ENCODE data around the gene RAD52. TPM values are rescaled to one million over a fixed set of nuclear protein-coding genes. Genes with fewer than 3 reads are reported as not detected.

Gene RAD52
- total RNA-seq, 2 experiments from 2014 or later, result 30.3 to 30.8 TPM

DNA sequence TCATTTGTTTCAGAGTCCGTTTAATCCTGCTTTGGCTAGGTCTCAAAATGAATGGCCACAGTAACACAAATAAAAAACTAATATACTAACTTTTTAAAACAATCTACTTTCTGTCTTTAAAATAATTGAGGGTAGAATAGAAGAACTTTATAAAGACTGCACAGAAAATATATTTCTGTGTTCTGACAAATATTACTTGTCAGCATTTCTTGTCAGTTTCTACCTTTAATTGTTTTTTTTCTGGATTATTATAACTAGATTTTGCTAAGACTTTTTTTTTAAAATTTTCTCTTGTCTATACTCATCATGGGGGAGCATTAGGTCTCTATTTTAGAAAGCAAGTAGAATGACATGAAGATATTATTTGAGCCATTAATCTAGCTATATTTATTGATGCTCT is 86.2 kb downstream of the RAD52 start:
- Histone ChIP-seq H2AFZ (ENCODE audit: low read length) (no peak overlapping the region), H3K9me2 (ENCODE audit: insufficient read depth, low read length) (no peaks in the 10 kb centered on the region), H3K36me3 (ENCODE audit: insufficient read depth, low read length) (peaks cover 78% of the 10 kb centered on the region), H3K4me2 (ENCODE audit: low read length) (no peak overlapping the region), H3K79me2 (ENCODE audit: insufficient read depth, low read depth, low read length) (no peaks in the 10 kb centered on the region), H4K20me1 (ENCODE audit: insufficient read depth, low read length) (no peaks in the 10 kb centered on the region), H3K4me1 (ENCODE audit: insufficient read depth, low read length, poor library complexity, severe bottlenecking) (no peaks in the 10 kb centered on the region), H3K4me3 (ENCODE audit: low read depth, low read length, poor library complexity, severe bottlenecking) (no peak overlapping the region), H3K9me3 (ENCODE audit: low read length) (no peaks in the 10 kb centered on the region), H3K27ac (ENCODE audit: low read depth, low read length, poor library complexity, severe bottlenecking) (no peak overlapping the region)
- no TSS peak for BruUV-seq (replicated peaks)
- CTCF ChIA-PET (ENCODE audit: unreplicated experiment), result no interaction called here
- intact Hi-C loops (cut with micrococcal nuclease; ENCODE audit: unreplicated experiment), result no loop called here
- POLR2A ChIA-PET, result no interaction called here
- no peak for TF ChIP-seq EZH2phosphoT487 (IDR thresholded peaks at IDR 0.05; ENCODE audit: borderline replicate concordance, low read depth, low read length)
- TF ChIP-seq, protein P1, sequence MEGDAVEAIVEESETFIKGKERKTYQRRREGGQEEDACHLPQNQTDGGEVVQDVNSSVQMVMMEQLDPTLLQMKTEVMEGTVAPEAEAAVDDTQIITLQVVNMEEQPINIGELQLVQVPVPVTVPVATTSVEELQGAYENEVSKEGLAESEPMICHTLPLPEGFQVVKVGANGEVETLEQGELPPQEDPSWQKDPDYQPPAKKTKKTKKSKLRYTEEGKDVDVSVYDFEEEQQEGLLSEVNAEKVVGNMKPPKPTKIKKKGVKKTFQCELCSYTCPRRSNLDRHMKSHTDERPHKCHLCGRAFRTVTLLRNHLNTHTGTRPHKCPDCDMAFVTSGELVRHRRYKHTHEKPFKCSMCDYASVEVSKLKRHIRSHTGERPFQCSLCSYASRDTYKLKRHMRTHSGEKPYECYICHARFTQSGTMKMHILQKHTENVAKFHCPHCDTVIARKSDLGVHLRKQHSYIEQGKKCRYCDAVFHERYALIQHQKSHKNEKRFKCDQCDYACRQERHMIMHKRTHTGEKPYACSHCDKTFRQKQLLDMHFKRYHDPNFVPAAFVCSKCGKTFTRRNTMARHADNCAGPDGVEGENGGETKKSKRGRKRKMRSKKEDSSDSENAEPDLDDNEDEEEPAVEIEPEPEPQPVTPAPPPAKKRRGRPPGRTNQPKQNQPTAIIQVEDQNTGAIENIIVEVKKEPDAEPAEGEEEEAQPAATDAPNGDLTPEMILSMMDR (conservative IDR thresholded peaks at IDR 0.05; ENCODE audit: low read length), result no peak
- no peak for DNase-seq (ENCODE audit: low spot score)

DNA sequence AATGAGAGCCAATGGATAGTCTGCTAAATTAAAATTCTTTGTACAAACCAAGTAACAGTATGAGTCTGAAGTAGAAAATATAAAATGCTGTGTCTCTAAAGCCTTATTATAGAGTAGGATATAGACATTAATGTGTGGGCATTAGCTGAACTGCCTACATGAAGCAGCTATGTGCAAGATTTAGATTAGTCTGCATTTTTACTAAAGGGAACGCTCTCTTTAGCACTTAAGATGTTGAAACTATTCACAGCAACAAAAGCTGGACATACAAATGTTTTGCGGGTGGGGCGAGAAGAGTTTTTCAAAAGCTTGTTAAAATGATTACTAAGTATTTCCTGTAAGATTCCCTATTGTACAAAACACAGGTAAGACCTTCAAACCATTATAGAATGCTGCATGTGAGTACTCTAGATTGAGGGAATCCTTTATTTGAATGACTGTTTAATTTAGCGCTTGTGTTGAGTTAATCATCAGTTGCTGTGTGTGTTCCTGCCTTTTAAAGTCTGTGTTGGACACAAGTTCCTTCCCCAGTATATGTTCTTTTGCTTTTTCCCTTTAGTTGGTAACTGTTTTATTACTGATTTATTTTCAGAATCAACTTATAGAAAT is 87.1 kb downstream of the RAD52 start:
- TF ChIP-seq EZH2phosphoT487 (IDR thresholded peaks at IDR 0.05; ENCODE audit: borderline replicate concordance, low read depth, low read length), result no peak
- TF ChIP-seq, protein P1 (conservative IDR thresholded peaks at IDR 0.05; ENCODE audit: low read length), result no peak
- H3K4me2 ChIP-seq (ENCODE audit: low read length), result no peak overlapping the region
- peaks cover 80% of the 10 kb centered on the region for H3K36me3 ChIP-seq (ENCODE audit: insufficient read depth, low read length)
- no peaks in the 10 kb centered on the region for H3K9me3 ChIP-seq (ENCODE audit: low read length)
- no peak overlapping the region for H3K4me3 ChIP-seq (ENCODE audit: low read depth, low read length, poor library complexity, severe bottlenecking)
- ChIA-PET POLR2A (interaction anchor here (0.7 to 1.2 kb wide), 2 partner anchors 12 to 111 kb away, joined by 3 read pairs; no protein-coding TSS in a partner anchor), CTCF (ENCODE audit: unreplicated experiment) (no interaction called here)
- no peaks in the 10 kb centered on the region for H3K9me2 ChIP-seq (ENCODE audit: insufficient read depth, low read length)
- no peak for DNase-seq (ENCODE audit: low spot score)
- no peaks in the 10 kb centered on the region for H3K4me1 ChIP-seq (ENCODE audit: insufficient read depth, low read length, poor library complexity, severe bottlenecking)
- H3K27ac ChIP-seq (ENCODE audit: low read depth, low read length, poor library complexity, severe bottlenecking), result no peak overlapping the region
- no TSS peak for BruUV-seq (replicated peaks)
- no peak overlapping the region for H2AFZ ChIP-seq (ENCODE audit: low read length)
- intact Hi-C loops (cut with micrococcal nuclease; ENCODE audit: unreplicated experiment), result no loop called here
- H4K20me1 ChIP-seq (ENCODE audit: insufficient read depth, low read length), result no peaks in the 10 kb centered on the region
- no peaks in the 10 kb centered on the region for H3K79me2 ChIP-seq (ENCODE audit: insufficient read depth, low read depth, low read length)

Other genes with a start within 250 kb of the RAD52 start
- 66.4 and 84.1 TPM in 2 replicates for gene WNK1, start 197.1 kb downstream of the RAD52 start, total RNA-seq (2014; rRNA removed; shearing (Covaris generic))
- gene WNK1, start 197.1 kb downstream of the RAD52 start, total RNA-seq (2022), result 131 and 135 TPM in 2 replicates
- 26.9 and 37.0 TPM in 2 replicates for gene ERC1, start 41.5 kb upstream of the RAD52 start, total RNA-seq (2014; rRNA removed; shearing (Covaris generic))
- 77.8 and 86.9 TPM in 2 replicates for gene ERC1, start 41.5 kb upstream of the RAD52 start, total RNA-seq (2022)

Measured in OCI-LY7 (cell line).